B cell (primary cell): Measurements from ENCODE around the gene CDK9. TPM values are rescaled to one million over a fixed set of nuclear protein-coding genes. Genes with fewer than 3 reads are reported as not detected.

Experiments
- ATAC-seq: fragments of 200-7000 bp; cut with Tn5 transposase; one replicate; pipeline ENCODE4 v1.10.0; 2021; ENCODE audit warnings: low read depth, mild to moderate bottlenecking, moderate number of reproducible peaks, moderate library complexity
- CTCF ChIA-PET: fragments of 350-600 bp; sonication (Branson Sonifier 250); formaldehyde crosslinking; loops from one replicate; lab custom pipeline; 2021; ENCODE audit warnings: antibody characterized with exemption, inconsistent platforms; lab: Charles Lee
- POLR2A ChIA-PET: fragments of 350-600 bp; sonication (Branson Sonifier 250); formaldehyde crosslinking; loops from one replicate; lab custom pipeline; 2021; ENCODE audit warnings: antibody characterized with exemption; lab: Charles Lee
- DNase-seq: peaks from one replicate; pipeline ENCODE4 v3.0.0; 2013
- H2AFZ ChIP-seq: 2 replicates; pipeline ENCODE4 v1.6.1; 2012; ENCODE audit warnings: mild to moderate bottlenecking, low read depth, low read length; ENCODE audit not compliant: insufficient read depth, poor library complexity, severe bottlenecking
- H3K27ac ChIP-seq, 2 donors: 1 replicate in 1 of 2; 2 replicates in 1 of 2; pipeline ENCODE4 v1.5.1; 2012 to 2013; ENCODE audit warnings: low read length in 2 of 2, mild to moderate bottlenecking in 2 of 2, moderate library complexity in 1 of 2
- H3K27me3 ChIP-seq, 4 experiments: fragments of 200-600 bp in 1 of 4; sonication (generic) in 1 of 4; replicated peaks in 1 of 4; 1 replicate in 2 of 4; 2 replicates in 2 of 4; pipeline versions ENCODE4 v1.6.1 to v1.7.0; 2013 to 2016; ENCODE audit warnings: low read length in 3 of 4, mild to moderate bottlenecking in 2 of 4, mixed read lengths in 1 of 4, moderate library complexity in 1 of 4; ENCODE audit not compliant: insufficient read depth in 4 of 4, control insufficient read depth in 3 of 4; ENCODE audit errors: control extremely low read depth in 1 of 4
- H3K36me3 ChIP-seq, 2 experiments: replicated peaks in 1 of 2; 1 replicate in 1 of 2; 2 replicates in 1 of 2; pipeline versions ENCODE4 v1.6.1 to v1.7.1; 2013; ENCODE audit warnings: low read length in 1 of 2; ENCODE audit not compliant: insufficient read depth in 2 of 2, control insufficient read depth in 1 of 2; ENCODE audit errors: control extremely low read depth in 1 of 2, extremely low read depth in 1 of 2
- H3K4me1 ChIP-seq, 2 donors: fragments of 200-600 bp in 1 of 2; sonication (generic) in 1 of 2; 1 replicate in 1 of 2; 2 replicates in 1 of 2; pipeline versions ENCODE4 v1.5.1 to v1.6.1; 2013 to 2017; ENCODE audit warnings: low read length in 2 of 2; ENCODE audit not compliant: control insufficient read depth in 2 of 2, insufficient read depth in 2 of 2
- H3K4me2 ChIP-seq: replicated peaks from 2 replicates; pipeline ENCODE3; 2012; ENCODE audit warnings: mild to moderate bottlenecking, low read depth, low read length; ENCODE audit not compliant: poor library complexity, severe bottlenecking
- H3K4me3 ChIP-seq, 5 experiments: fragments of 200-600 bp in 1 of 5; sonication (generic) in 1 of 5; 1 replicate in 3 of 5; 2 replicates in 2 of 5; pipeline versions ENCODE4 v1.5.1 to v1.7.0; 2011 to 2016; ENCODE audit warnings: low read length in 4 of 5, mild to moderate bottlenecking in 4 of 5, low read depth in 2 of 5, control low read depth in 1 of 5, moderate library complexity in 1 of 5; ENCODE audit not compliant: insufficient read depth in 1 of 5; ENCODE audit errors: control extremely low read depth in 1 of 5, extremely low read depth in 1 of 5
- H3K79me2 ChIP-seq: fragments of 200-600 bp; sonication (generic); one replicate; pipeline ENCODE4 v1.6.0; 2016; ENCODE audit warnings: low read length; ENCODE audit not compliant: control insufficient read depth, insufficient read depth
- H3K9ac ChIP-seq: fragments of 200-600 bp; sonication (generic); 2 replicates; pipeline ENCODE4 v1.6.1; 2017; ENCODE audit warnings: mild to moderate bottlenecking, low read length, moderate library complexity
- H3K9me3 ChIP-seq, 3 donors: one replicate each; pipeline versions ENCODE4 v1.6.1 to v1.7.1; 2013; ENCODE audit warnings: low read length in 2 of 3; ENCODE audit not compliant: control insufficient read depth in 2 of 3, insufficient read depth in 1 of 3; ENCODE audit errors: control extremely low read depth in 1 of 3
- H4K20me1 ChIP-seq: 2 replicates; pipeline ENCODE4 v1.6.0; 2012; ENCODE audit warnings: mild to moderate bottlenecking, low read length; ENCODE audit not compliant: insufficient read depth, control insufficient read depth, poor library complexity, severe bottlenecking
- H3K27ac Mint-ChIP-seq: one replicate; pipeline ENCODE4 v1.8.0; 2021; ENCODE audit warnings: mixed read lengths
- H3K27me3 Mint-ChIP-seq: one replicate; pipeline ENCODE4 v1.8.0; 2021; ENCODE audit warnings: mixed read lengths
- H3K4me1 Mint-ChIP-seq: one replicate; pipeline ENCODE4 v1.8.0; 2021; ENCODE audit warnings: mixed read lengths
- H3K4me3 Mint-ChIP-seq: one replicate; pipeline ENCODE4 v1.8.0; 2021; ENCODE audit warnings: mixed read lengths
- H3K9me3 Mint-ChIP-seq: one replicate; pipeline ENCODE4 v1.8.0; 2022; ENCODE audit warnings: mixed read lengths; ENCODE audit not compliant: insufficient read depth
- EZH2 ChIP-seq: IDR thresholded peaks from 2 replicates; pipeline ENCODE4 v1.6.1; 2012; ENCODE audit warnings: borderline replicate concordance, low read depth, mild to moderate bottlenecking, moderate library complexity, low read length; ENCODE audit not compliant: insufficient read depth, poor library complexity, severe bottlenecking
- WGBS: methylation state at CpG from one replicate; pipeline ENCODE4 v1.1.5; 2013; ENCODE audit warnings: missing lambda C conversion rate; ENCODE audit not compliant: insufficient coverage; 5-methylcytosine and 5-hydroxymethylcytosine counted together
- intact Hi-C: fragments of 100-400 bp; cut with micrococcal nuclease; formaldehyde crosslinking; loops from one replicate; pipeline ENCODE4 v1.10.0; 2022
- polyA plus RNA-seq: library from polyadenylated mRNA; depleted of rRNA; stranded (reverse); fragments of >200 nt; gene quantifications from 2 replicates; pipeline ENCODE4 v1.2.3, GENCODE V29; 2012
- total RNA-seq, 2 donors: library from RNA; stranded (reverse); fragments of 120-200 nt in 1 of 2; gene quantifications; 1 replicate in 1 of 2; 2 replicates in 1 of 2; pipeline versions ENCODE4 v1.2.3 to v1.2.4, GENCODE V29; 2013 to 2022
- TF ChIP-seq, protein P1 (sequence below): fragments of 200-600 bp; IDR thresholded peaks from one replicate; pipeline ENCODE4 v1.8.0; 2022; ENCODE audit warnings: antibody characterized with exemption, mild to moderate bottlenecking

Gene CDK9
- total and polyA plus RNA-seq, 2 donors (not counting 1 experiment from before 2014, with no cell fraction given), result 145 to 176 TPM

- DNase-seq (no peak), ATAC-seq (no peak)
- Histone ChIP-seq H4K20me1 (no peaks in the 10 kb centered on the region), H3K9ac (no peak overlapping the region), H3K4me3 (no peak overlapping the region), H3K27ac (no peak overlapping the region), H2AFZ (no peak overlapping the region), H3K79me2 (peaks cover 4% of the 10 kb centered on the region), H3K4me1 (peaks cover 5 to 12% of the 10 kb centered on the region in 2 donors), H3K36me3 (no peaks in the 10 kb centered on the region), H3K9me3 (no peaks in the 10 kb centered on the region), H3K4me2 (no peak overlapping the region), H3K27me3 (no peaks in the 10 kb centered on the region)
- TF ChIP-seq, protein P1, sequence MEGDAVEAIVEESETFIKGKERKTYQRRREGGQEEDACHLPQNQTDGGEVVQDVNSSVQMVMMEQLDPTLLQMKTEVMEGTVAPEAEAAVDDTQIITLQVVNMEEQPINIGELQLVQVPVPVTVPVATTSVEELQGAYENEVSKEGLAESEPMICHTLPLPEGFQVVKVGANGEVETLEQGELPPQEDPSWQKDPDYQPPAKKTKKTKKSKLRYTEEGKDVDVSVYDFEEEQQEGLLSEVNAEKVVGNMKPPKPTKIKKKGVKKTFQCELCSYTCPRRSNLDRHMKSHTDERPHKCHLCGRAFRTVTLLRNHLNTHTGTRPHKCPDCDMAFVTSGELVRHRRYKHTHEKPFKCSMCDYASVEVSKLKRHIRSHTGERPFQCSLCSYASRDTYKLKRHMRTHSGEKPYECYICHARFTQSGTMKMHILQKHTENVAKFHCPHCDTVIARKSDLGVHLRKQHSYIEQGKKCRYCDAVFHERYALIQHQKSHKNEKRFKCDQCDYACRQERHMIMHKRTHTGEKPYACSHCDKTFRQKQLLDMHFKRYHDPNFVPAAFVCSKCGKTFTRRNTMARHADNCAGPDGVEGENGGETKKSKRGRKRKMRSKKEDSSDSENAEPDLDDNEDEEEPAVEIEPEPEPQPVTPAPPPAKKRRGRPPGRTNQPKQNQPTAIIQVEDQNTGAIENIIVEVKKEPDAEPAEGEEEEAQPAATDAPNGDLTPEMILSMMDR, result no peak
- no peak for TF ChIP-seq EZH2
- Mint-ChIP-seq H3K4me3 (no peak overlapping the region), H3K27ac (no peak overlapping the region), H3K27me3 (no peaks in the 10 kb centered on the region), H3K4me1 (peaks cover 5% of the 10 kb centered on the region), H3K9me3 (no peaks in the 10 kb centered on the region)
- intact Hi-C loops, result no loop called here
- ChIA-PET POLR2A (no interaction called here), CTCF (interaction anchor here (0.7 to 1.3 kb wide), 3 partner anchors 28 to 32 kb away, joined by 3 read pairs; no protein-coding TSS in a partner anchor)
- WGBS, result 62% methylated on average over 4 of the region's 4 CpGs
Measured at GRCh38 chr9:127837346-127837745, 51.5 kb downstream of the CDK9 start.

DNA sequence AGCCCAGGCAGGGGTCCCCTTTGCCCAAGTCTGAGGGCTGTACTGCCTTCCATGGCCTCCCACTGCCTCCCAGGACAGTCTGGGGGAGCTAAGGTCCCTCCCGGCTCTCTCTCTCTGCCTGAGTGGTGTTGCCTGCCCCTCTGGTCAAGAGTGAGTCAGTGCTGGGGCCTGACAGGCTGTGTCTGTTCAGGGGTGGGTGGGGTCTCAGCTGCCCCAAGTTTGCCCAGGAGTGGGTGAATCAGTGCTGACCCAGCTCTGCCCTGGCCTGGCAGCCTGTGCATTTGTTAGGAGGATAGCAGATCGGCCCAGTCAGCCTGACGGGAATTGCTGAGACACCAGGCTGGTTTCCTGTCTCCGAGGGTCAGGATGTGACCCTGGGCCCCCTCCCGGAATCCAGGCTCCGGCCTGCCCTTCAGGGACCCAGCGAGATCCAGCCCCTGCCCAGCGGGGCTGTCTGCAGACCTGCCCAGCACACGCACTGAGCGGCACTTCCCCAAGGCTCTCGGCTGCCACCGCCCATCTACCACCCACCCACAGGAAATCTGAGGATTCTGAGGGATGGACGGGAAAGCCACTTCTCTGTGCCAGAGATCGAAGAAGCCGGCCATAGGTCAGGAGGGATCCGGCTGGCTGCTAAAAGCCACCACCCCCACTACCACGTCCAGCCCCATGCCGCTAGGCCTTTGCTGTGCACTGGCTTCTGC, 52.7 kb downstream of the CDK9 start:
- no peak for TF ChIP-seq EZH2
- TF ChIP-seq, protein P1, result no peak
- no peak overlapping the region for H3K4me2 ChIP-seq

More for the DNA sequence above, 52.7 kb downstream of the CDK9 start:
- intact Hi-C loops, result no loop called here
- ChIA-PET CTCF (interaction anchor here (0.7 kb wide), 1 partner anchor 31 kb away, joined by 3 read pairs; no protein-coding TSS in a partner anchor), POLR2A (interaction anchor here (0.6 kb wide), 1 partner anchor 30 kb away, joined by 8 read pairs; no protein-coding TSS in a partner anchor)
- no peak for ATAC-seq
- Mint-ChIP-seq H3K27me3 (no peaks in the 10 kb centered on the region), H3K4me3 (no peak overlapping the region), H3K27ac (no peak overlapping the region), H3K9me3 (no peaks in the 10 kb centered on the region), H3K4me1 (peaks cover 4% of the 10 kb centered on the region)
- H4K20me1 ChIP-seq, result no peaks in the 10 kb centered on the region
- no peak overlapping the region for H3K27ac ChIP-seq
- H3K4me3 ChIP-seq, result no peak overlapping the region
- 66% methylated on average over 18 of the region's 18 CpGs for whole genome bisulfite sequencing
- no peaks in the 10 kb centered on the region for H3K36me3 ChIP-seq
- H3K9ac ChIP-seq, result no peak overlapping the region
- peaks cover 5 to 12% of the 10 kb centered on the region in 2 donors for H3K4me1 ChIP-seq
- DNase-seq, result no peak
- H3K79me2 ChIP-seq, result peaks cover 4% of the 10 kb centered on the region
- H3K9me3 ChIP-seq, result no peaks in the 10 kb centered on the region
- H2AFZ ChIP-seq, result no peak overlapping the region
- no peaks in the 10 kb centered on the region for H3K27me3 ChIP-seq
